ENCODE results near the gene C9orf50.

The C9orf50 gene

DNA sequence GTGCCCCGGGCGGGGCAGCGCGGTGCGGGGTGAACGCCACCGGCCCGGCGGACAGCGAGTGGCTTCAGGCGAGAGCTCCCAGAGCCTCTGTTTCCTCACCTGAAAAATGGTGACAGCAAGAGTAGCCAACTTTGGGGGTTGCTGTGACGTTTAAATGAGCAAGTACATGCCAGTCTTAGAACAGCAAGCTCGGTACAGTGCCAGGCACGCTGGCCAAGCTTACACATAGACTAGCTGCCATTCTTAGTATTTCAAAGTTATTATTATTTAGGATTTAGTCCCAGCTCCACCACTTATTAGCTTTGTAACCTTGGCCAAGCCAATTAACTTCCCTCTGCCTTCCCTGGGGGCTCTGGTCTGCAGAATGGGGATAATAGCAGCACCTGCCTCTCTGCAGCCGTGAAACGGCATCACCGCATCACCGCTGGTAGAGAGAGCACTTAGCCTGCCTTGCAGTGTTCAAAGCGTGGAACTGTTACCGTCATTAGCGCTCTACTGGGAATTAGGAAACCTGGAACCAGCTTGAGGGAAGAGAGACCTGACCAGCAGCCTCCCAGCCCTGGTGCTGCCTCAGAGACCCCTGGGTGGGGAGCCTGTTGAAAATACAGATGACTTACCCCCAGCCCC is at the start of gene C9orf50:
TSS of gene C9orf50 (minus strand) at position 433 of the 627 bp plus-strand sequence. CDS start 527 bp downstream, outside the sequence.
- no peak for DNase-seq
- H3K27me3 ChIP-seq: peaks cover 0 to 11% of the 10 kb centered on the region in 2 donors
- peak within 1 kb of the TSS; percentile 46 to 54 for H3K27ac ChIP-seq
- intact Hi-C loops (cut with DNase I; ENCODE audit: low total_unique reads): no loop called here
- H3K4me1 ChIP-seq: peaks cover 0 to 24% (median 19%) of the 10 kb centered on the region in 4 donors
- H3K9me3 ChIP-seq: no peaks in the 10 kb centered on the region
- H3K36me3 ChIP-seq: no peaks in the 10 kb centered on the region
- peak within 1 kb of the TSS; percentile 49 to 71 for H3K4me3 ChIP-seq
- TF ChIP-seq, protein P1, sequence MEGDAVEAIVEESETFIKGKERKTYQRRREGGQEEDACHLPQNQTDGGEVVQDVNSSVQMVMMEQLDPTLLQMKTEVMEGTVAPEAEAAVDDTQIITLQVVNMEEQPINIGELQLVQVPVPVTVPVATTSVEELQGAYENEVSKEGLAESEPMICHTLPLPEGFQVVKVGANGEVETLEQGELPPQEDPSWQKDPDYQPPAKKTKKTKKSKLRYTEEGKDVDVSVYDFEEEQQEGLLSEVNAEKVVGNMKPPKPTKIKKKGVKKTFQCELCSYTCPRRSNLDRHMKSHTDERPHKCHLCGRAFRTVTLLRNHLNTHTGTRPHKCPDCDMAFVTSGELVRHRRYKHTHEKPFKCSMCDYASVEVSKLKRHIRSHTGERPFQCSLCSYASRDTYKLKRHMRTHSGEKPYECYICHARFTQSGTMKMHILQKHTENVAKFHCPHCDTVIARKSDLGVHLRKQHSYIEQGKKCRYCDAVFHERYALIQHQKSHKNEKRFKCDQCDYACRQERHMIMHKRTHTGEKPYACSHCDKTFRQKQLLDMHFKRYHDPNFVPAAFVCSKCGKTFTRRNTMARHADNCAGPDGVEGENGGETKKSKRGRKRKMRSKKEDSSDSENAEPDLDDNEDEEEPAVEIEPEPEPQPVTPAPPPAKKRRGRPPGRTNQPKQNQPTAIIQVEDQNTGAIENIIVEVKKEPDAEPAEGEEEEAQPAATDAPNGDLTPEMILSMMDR (IDR thresholded peaks at IDR 0.05): no peak

- H3K36me3 ChIP-seq: no peaks in the 10 kb centered on the region
- intact Hi-C loops (cut with DNase I; ENCODE audit: low total_unique reads): loop anchor here (10.0 kb wide), 1 partner anchor 1065 kb away; no protein-coding TSS in a partner anchor
- H3K27ac ChIP-seq: peak overlapping the region; percentile 54 to 80
- H3K27me3 ChIP-seq: no peaks in the 10 kb centered on the region
- TF ChIP-seq, protein P1 (IDR thresholded peaks at IDR 0.05): no peak
- H3K9me3 ChIP-seq: no peaks in the 10 kb centered on the region
- H3K4me1 ChIP-seq: peaks cover 0 to 74% (median 34%) of the 10 kb centered on the region in 4 donors
- DNase-seq: no peak
- H3K4me3 ChIP-seq: no peak overlapping the region
Measured at GRCh38 chr9:129669946-129670345, 49.0 kb upstream of the C9orf50 start.

DNA sequence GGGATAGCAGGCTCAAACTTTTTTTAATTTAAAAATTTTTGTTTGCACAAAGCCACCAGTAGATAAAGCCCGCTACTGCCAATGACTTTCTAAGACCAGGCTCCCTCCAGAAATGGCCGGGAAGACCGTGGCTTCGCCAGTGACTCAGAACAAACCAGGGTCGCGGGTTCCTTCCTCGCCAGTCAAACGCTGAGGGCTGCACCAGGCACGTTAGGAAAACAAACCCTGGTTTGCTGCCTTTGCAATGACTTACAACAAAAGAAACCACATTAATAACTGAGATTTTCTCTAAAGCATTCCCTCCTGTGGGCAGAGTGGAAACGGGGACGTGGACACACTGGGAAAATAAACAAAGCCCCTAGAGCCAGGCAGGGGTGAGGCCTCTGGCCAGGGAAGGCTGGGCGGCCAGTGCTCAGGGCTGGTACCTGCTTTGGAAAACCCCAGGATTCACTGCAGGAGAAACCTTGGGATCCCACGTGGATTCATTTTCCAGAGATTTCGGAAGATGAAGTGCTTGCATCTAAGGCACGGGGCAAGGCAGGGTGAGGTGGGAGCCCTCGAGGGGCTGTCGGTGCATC is 48.3 kb upstream of the C9orf50 start:
- peak in 1 of 2 donors; percentile 76 for DNase-seq
- Histone ChIP-seq H3K27me3 (no peaks in the 10 kb centered on the region), H3K9me3 (no peaks in the 10 kb centered on the region), H3K4me1 (peaks cover 0 to 74% (median 36%) of the 10 kb centered on the region in 4 donors), H3K4me3 (no peak overlapping the region), H3K27ac (peak overlapping the region; percentile 54 to 80), H3K36me3 (no peaks in the 10 kb centered on the region)
- TF ChIP-seq, protein P1 (IDR thresholded peaks at IDR 0.05): no peak
- intact Hi-C loops (cut with DNase I; ENCODE audit: low total_unique reads): no loop called here

GRCh38 chr9:129667850-129668249 is 46.9 kb upstream of the C9orf50 start:
- Histone ChIP-seq H3K27ac (peak overlapping the region; percentile 68 to 80), H3K9me3 (no peaks in the 10 kb centered on the region), H3K4me1 (peaks cover 0 to 69% (median 36%) of the 10 kb centered on the region in 4 donors), H3K36me3 (no peaks in the 10 kb centered on the region), H3K27me3 (no peaks in the 10 kb centered on the region), H3K4me3 (peak overlapping the region; percentile 59 to 62)
- DNase-seq: peak in 1 of 2 donors; percentile 73
- TF ChIP-seq, protein P1 (IDR thresholded peaks at IDR 0.05): no peak
- intact Hi-C loops (cut with DNase I; ENCODE audit: low total_unique reads): no loop called here

DNA sequence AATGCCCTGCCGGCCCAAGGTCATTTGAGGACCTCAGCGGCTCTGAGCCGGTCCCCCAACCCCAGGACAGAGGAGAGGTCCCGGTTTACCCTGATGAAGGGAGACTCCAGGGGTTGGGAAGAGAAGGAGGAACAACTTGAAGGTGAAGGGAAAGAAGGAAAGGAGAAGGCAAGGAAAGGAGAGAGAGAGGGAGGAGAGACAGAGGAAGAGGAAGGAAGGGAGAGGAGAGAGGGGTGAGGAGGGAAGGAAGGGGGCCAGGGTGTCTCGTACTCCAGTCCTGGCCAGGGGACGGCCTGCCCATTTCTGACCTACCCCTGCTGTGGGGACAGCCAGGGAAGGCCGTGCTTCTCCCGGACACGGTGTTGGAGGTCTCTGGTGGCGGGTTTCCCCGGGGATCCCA is 46.5 kb upstream of the C9orf50 start:
- H3K27ac ChIP-seq: peak overlapping the region; percentile 68 to 80
- DNase-seq: no peak
- H3K9me3 ChIP-seq: no peaks in the 10 kb centered on the region
- peak overlapping the region; percentile 59 to 62 for H3K4me3 ChIP-seq
- intact Hi-C loops (cut with DNase I; ENCODE audit: low total_unique reads): no loop called here
- H3K27me3 ChIP-seq: no peaks in the 10 kb centered on the region
- no peaks in the 10 kb centered on the region for H3K36me3 ChIP-seq
- H3K4me1 ChIP-seq: peaks cover 0 to 64% (median 34%) of the 10 kb centered on the region in 4 donors
- TF ChIP-seq, protein P1 (IDR thresholded peaks at IDR 0.05): no peak
